A673 (cell line): ENCODE measurements around the gene UFC1.

Source experiments
- CTCF ChIP-seq: fragments of 300-800, 200-600 bp; sonication (generic); conservative IDR thresholded peaks from 2 replicates; pipeline ENCODE4 v1.5.1; 2017; ENCODE audit warnings: low read depth, mild to moderate bottlenecking, antibody characterized with exemption, low read length, moderate library complexity, mixed read lengths
- EZH2 ChIP-seq: fragments of 200-600 bp; sonication (generic); IDR thresholded peaks from 2 replicates; pipeline ENCODE4 v1.6.1; 2017; ENCODE audit warnings: borderline replicate concordance, low read depth, mild to moderate bottlenecking, mixed read lengths, antibody characterized with exemption, low read length; ENCODE audit not compliant: poor library complexity, severe bottlenecking

GRCh38 chr1:161137881-161138280 lies 15.9 kb upstream of the UFC1 start:
- TF ChIP-seq CTCF (no peak), EZH2 (no peak)
